Keratinocyte (primary cell): ENCODE results near the gene ADORA2B.

Experiments used
- CTCF ChIP-seq, 3 experiments: IDR thresholded peaks in 1 of 3; conservative IDR thresholded peaks in 1 of 3; optimal IDR thresholded peaks in 1 of 3; 2 replicates in 2 of 3; 3 replicates in 1 of 3; pipeline versions ENCODE3 to v1.5.1; 2011; ENCODE audit warnings: low read length in 3 of 3, mild to moderate bottlenecking in 3 of 3, moderate library complexity in 2 of 3, control low read depth in 1 of 3, inconsistent platforms in 1 of 3; ENCODE audit not compliant: insufficient read depth in 2 of 3; ENCODE audit errors: extremely low read depth in 1 of 3
- EZH2 ChIP-seq: IDR thresholded peaks from one replicate; pipeline ENCODE4 v1.6.1; 2012; ENCODE audit warnings: inconsistent platforms, mild to moderate bottlenecking, low read length, moderate library complexity

- TF ChIP-seq CTCF (optimal IDR thresholded peaks at IDR 0.05 in 1 of 3, IDR thresholded peaks at IDR 0.05 in 1 of 3, conservative IDR thresholded peaks at IDR 0.05 in 1 of 3; ENCODE audit: extremely low read depth in 1 of 3, insufficient read depth in 2 of 3, low read length in 3 of 3) (no peak), EZH2 (no peak)
These were observed 765 bp upstream of the ADORA2B start for GRCh38 chr17:15943971-15944758.
